NT2/D1 (cell line): ENCODE data around the gene FAM219B.

Source experiments
- SUZ12 ChIP-seq: IDR thresholded peaks from 2 replicates; pipeline ENCODE4 v1.6.1; 2011; ENCODE audit not compliant: insufficient read length, insufficient read depth; ENCODE audit errors: extremely low read depth
- YY1 ChIP-seq: IDR thresholded peaks from 2 replicates; pipeline ENCODE4 v1.6.1; 2011; ENCODE audit not compliant: insufficient read length, insufficient read depth
- ZNF274 ChIP-seq: IDR thresholded peaks from 2 replicates; pipeline ENCODE4 v1.6.1; 2011; ENCODE audit warnings: mild to moderate bottlenecking, low read depth, low read length

- no peak for TF ChIP-seq SUZ12
- TF ChIP-seq ZNF274 = no peak
- TF ChIP-seq YY1 = no peak
These were observed 28.4 kb downstream of the FAM219B start for GRCh38 chr15:74878273-74878672.
